NB4 (cell line): ENCODE measurements around the gene CAMK2D.

ENCODE experiments used
- MYC ChIP-seq: IDR thresholded peaks from 2 replicates; pipeline ENCODE4 v1.6.1; 2011; ENCODE audit warnings: low read depth, low read length
- POLR2A ChIP-seq: IDR thresholded peaks from 2 replicates; pipeline ENCODE4 v1.6.1; 2011; ENCODE audit warnings: mild to moderate bottlenecking; ENCODE audit not compliant: insufficient read length; ENCODE audit errors: extremely low read depth
- TF ChIP-seq, protein P1 (sequence below): IDR thresholded peaks from one replicate; pipeline ENCODE4 v1.5.1; 2012; ENCODE audit warnings: low read depth, low read length
- TF ChIP-seq, protein P2 (sequence below): IDR thresholded peaks from 2 replicates; pipeline ENCODE4 v1.6.1; 2011; ENCODE audit warnings: low read depth, low read length

DNA sequence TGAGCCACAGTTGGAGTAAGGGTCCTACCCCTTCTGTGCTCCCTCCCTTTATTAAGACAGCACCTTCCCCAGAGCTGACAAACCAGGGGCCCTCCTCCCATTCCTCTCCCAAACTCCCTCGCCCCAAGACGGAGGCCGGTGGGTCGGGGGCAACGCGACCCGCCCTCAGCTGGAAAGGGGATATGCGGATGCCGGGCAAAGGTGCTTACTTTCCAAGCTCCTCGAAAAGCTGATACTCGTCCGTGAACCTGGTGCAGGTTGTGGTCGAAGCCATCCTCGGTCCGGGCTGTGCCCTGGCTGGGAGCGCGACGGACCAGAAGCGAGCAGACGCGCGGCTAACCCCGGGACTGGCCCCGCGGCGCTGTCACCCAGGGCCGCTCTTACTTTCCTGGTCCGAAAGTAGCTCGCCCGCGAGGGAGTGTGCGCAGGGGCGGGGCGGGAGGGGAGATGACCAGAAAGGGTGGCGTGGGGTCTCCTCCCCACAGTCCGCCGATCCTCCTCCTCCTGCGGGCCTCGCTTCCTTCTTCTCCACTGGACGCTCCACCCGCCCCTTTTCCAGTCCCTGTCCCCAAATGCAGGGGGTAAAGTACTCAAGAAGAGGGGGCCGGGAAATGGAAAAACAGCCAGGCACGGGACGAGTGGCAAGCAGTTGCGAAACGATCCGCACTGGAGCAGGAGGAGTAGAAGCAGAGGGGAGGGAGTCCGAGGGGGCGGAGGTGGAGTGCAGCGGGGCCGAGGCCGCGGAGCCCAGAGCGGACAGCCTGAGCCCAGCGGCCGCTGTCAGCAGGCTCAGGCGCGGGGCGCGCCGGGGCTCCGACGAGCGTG is 531 bp downstream of the CAMK2D start:
- TF ChIP-seq POLR2A = no peak
- TF ChIP-seq, protein P1, sequence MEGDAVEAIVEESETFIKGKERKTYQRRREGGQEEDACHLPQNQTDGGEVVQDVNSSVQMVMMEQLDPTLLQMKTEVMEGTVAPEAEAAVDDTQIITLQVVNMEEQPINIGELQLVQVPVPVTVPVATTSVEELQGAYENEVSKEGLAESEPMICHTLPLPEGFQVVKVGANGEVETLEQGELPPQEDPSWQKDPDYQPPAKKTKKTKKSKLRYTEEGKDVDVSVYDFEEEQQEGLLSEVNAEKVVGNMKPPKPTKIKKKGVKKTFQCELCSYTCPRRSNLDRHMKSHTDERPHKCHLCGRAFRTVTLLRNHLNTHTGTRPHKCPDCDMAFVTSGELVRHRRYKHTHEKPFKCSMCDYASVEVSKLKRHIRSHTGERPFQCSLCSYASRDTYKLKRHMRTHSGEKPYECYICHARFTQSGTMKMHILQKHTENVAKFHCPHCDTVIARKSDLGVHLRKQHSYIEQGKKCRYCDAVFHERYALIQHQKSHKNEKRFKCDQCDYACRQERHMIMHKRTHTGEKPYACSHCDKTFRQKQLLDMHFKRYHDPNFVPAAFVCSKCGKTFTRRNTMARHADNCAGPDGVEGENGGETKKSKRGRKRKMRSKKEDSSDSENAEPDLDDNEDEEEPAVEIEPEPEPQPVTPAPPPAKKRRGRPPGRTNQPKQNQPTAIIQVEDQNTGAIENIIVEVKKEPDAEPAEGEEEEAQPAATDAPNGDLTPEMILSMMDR = no peak
- TF ChIP-seq, protein P2, sequence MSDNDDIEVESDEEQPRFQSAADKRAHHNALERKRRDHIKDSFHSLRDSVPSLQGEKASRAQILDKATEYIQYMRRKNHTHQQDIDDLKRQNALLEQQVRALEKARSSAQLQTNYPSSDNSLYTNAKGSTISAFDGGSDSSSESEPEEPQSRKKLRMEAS = no peak
- TF ChIP-seq MYC = no peak
